Measurements from ENCODE around the gene RBP3. TPM values are rescaled to one million over a fixed set of nuclear protein-coding genes. Genes with fewer than 3 reads are reported as not detected.

Gene RBP3
- total and polyA plus RNA-seq, 8 donors = not detected

- H3K9me3 ChIP-seq = no peaks in the 10 kb centered on the region
- DNase-seq (peak in 1 of 6 donors; percentile 30), ATAC-seq (no peak), FAIRE-seq (no peak)
- intact Hi-C loops (cut with DNase I) = no loop called here
- no peaks in the 10 kb centered on the region for H3K36me3 ChIP-seq
- H3K4me1 ChIP-seq = peaks cover 4 to 21% (median 10%) of the 10 kb centered on the region in 3 donors
- H3K4me3 ChIP-seq = no peak overlapping the region
- no peak for TF ChIP-seq CTCF (IDR thresholded peaks at IDR 0.05)
- WGBS, 2 donors = 62 to 72% methylated on average over 10 of the region's 10 CpGs
- no peaks in the 10 kb centered on the region for H3K27me3 ChIP-seq
- H3K27ac ChIP-seq = no peak overlapping the region
These were observed 28.5 kb downstream of the RBP3 start for GRCh38 chr10:47376522-47377220.

GRCh38 chr10:47378183-47378510 lies 30.0 kb downstream of the RBP3 start:
- ATAC-seq (no peak), DNase-seq (no peak), FAIRE-seq (no peak)
- 83% methylated on average over 4 of the region's 4 CpGs for WGBS, 2 donors
- Histone ChIP-seq H3K9me3 (no peaks in the 10 kb centered on the region), H3K4me3 (no peak overlapping the region), H3K36me3 (no peaks in the 10 kb centered on the region), H3K4me1 (peaks cover 4 to 22% (median 10%) of the 10 kb centered on the region in 3 donors), H3K27ac (peak overlapping the region; percentile 38 to 64 (median 43)), H3K27me3 (no peaks in the 10 kb centered on the region)
- no peak for TF ChIP-seq CTCF (IDR thresholded peaks at IDR 0.05)
- intact Hi-C loops (cut with DNase I) = no loop called here

GRCh38 chr10:47378606-47379444 lies 30.7 kb downstream of the RBP3 start:
- Histone ChIP-seq H3K9me3 (no peaks in the 10 kb centered on the region), H3K4me1 (peaks cover 5 to 25% (median 10%) of the 10 kb centered on the region in 3 donors), H3K27ac (no peak overlapping the region), H3K27me3 (no peaks in the 10 kb centered on the region), H3K4me3 (no peak overlapping the region), H3K36me3 (no peaks in the 10 kb centered on the region)
- intact Hi-C loops (cut with DNase I) = no loop called here
- WGBS, 2 donors = 91 to 92% methylated on average over 15 of the region's 15 CpGs
- no peak for ATAC-seq
- FAIRE-seq = no peak
- no peak for TF ChIP-seq CTCF (IDR thresholded peaks at IDR 0.05)
- peak in 1 of 6 donors; percentile 39 for DNase-seq

- H3K27ac ChIP-seq = no peak overlapping the region
- no peak for FAIRE-seq
- no peak overlapping the region for H3K4me3 ChIP-seq
- no peak for ATAC-seq
- no peaks in the 10 kb centered on the region for H3K36me3 ChIP-seq
- intact Hi-C loops (cut with DNase I) = no loop called here
- no peaks in the 10 kb centered on the region for H3K27me3 ChIP-seq
- H3K9me3 ChIP-seq = no peaks in the 10 kb centered on the region
- TF ChIP-seq CTCF (IDR thresholded peaks at IDR 0.05) = no peak
- peaks cover 7 to 27% (median 10%) of the 10 kb centered on the region in 3 donors for H3K4me1 ChIP-seq
- peak in 1 of 6 donors; percentile 31 for DNase-seq
- 77 to 82% methylated on average over 7 of the region's 7 CpGs for WGBS, 2 donors
These were observed 31.3 kb downstream of the RBP3 start for GRCh38 chr10:47379445-47379785.

All from pancreas (tissue), 10 donors.